GM12864 (cell line): Measurements from ENCODE around the gene GABRB2.

Experiments
- DNase-seq: peaks from one replicate; pipeline ENCODE4 v3.0.0-alpha.2; 2011; ENCODE audit warnings: low read depth
- H3K4me3 ChIP-seq: 2 replicates; pipeline ENCODE4 v1.5.1; 2011; ENCODE audit warnings: mild to moderate bottlenecking, low read depth, low read length, control low read depth
- TF ChIP-seq, protein P1 (sequence below): IDR thresholded peaks from 2 replicates; pipeline ENCODE4 v1.5.1; 2011; ENCODE audit warnings: low read depth, mild to moderate bottlenecking, moderate library complexity, low read length, control low read depth, inconsistent platforms; ENCODE audit errors: missing control alignments

The GABRB2 gene

DNA sequence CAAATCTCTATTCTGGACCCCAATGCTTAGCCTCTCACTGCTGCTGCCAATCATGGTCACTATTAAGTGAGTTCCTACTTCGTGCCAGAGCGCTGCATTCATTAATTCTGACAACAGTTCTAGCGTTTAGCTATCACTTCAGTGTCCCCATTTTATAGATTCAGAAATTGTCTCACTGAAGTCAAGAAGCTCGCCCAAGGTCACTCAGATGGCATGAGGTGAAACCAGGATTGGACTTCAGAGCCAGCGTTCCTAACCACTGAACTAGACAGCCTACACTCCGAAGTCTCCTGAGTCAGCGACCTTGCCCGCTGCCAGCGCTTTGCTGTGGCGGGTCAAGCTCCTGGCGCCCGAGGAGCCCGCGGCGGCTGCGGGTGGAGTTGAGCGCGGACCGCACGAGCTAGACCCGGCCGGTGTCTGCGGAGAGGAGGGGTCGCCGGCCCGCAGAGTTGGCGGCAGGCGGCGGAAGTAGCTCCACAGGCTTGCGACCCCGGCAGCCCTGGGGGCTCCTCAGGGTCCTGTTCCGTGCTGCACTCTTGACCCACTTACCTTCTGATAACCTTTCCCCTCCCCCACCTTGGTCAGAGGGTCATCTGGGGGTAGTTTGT, 2.1 kb upstream of the GABRB2 start:
- H3K4me3 ChIP-seq: no peak overlapping the region
- TF ChIP-seq, protein P1, sequence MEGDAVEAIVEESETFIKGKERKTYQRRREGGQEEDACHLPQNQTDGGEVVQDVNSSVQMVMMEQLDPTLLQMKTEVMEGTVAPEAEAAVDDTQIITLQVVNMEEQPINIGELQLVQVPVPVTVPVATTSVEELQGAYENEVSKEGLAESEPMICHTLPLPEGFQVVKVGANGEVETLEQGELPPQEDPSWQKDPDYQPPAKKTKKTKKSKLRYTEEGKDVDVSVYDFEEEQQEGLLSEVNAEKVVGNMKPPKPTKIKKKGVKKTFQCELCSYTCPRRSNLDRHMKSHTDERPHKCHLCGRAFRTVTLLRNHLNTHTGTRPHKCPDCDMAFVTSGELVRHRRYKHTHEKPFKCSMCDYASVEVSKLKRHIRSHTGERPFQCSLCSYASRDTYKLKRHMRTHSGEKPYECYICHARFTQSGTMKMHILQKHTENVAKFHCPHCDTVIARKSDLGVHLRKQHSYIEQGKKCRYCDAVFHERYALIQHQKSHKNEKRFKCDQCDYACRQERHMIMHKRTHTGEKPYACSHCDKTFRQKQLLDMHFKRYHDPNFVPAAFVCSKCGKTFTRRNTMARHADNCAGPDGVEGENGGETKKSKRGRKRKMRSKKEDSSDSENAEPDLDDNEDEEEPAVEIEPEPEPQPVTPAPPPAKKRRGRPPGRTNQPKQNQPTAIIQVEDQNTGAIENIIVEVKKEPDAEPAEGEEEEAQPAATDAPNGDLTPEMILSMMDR: no peak
- no peak for DNase-seq

DNA sequence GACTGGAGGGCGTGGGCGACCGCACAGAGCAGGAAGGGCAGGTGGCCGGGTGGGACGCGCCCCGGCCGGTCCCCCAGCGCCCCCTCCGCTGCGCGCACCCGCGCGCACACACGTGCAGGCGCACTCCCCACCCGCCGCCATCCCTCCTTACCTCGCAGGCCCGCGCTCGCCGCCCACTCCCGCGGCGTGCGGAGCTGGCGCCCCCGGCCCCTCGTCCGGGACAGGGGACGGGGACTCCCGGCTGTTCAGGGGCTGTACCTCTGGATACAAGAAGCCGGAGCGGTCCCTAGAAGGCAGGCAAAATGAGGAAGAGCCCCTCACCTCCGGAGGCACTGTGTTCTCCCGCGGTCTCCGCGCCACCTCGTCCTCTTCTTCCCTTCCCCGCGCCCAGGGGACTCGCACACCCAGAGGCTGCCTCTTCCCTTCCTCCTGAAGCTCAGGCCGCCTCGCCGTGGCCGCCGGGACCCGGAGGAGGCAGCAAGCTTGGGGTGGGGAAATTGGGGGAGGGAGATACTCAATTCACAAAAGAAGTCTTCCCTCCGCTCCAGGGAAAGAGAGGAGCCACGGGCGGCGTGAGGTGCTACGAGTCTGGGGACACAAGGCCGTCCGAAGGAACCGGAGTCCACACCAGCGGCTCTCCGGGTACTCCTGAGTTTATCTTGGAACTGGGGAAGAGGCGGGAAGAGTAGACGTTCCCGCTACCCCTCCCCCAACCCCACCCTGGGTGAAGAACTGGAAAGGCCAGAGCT, 1.4 kb upstream of the GABRB2 start:
- no peak for DNase-seq
- TF ChIP-seq, protein P1: no peak
- 0 out of 2 replicates have a peak overlapping the region, but pooled peaks have one; percentile 2 for H3K4me3 ChIP-seq

DNA sequence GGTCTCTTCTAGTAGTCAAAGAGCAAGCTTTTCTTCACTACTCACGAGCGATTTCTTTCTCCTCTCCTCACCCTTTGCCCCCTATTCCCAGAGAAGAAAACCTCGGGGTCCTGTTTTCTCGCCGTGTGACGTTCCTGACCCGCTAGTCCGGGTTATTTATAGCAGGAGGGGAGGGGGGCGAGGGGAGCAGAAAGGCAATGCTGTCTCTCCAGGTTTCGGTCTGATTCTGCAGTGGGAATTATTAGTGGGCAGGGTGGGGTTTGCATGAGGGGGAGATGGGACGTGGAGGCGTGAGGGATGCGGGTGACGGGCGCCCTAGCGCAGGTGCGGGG, 847 bp upstream of the GABRB2 start:
- 0 out of 2 replicates have a peak overlapping the region, but pooled peaks have one; percentile 2 for H3K4me3 ChIP-seq
- TF ChIP-seq, protein P1: no peak
- DNase-seq: no peak

DNA sequence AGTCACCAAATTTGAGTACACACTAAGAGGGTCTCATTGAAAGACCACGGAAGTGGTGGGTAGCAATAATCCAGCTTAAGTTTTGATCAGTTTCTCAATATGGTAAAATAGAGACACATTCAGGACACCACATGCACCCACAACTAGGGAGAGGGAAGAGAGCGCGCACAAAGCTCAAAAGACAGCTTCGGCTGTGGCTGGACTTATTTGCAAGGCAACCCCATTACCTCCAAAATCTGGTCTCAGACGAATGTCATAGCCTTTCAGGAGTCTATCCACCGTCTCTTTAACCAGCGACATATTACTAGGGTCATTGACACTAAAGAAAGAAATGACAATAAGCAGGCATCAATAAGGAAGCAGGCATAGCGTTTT, 443 bp downstream of the GABRB2 start:
- H3K4me3 ChIP-seq: peak overlapping the region; percentile 37
- TF ChIP-seq, protein P1: no peak

DNA sequence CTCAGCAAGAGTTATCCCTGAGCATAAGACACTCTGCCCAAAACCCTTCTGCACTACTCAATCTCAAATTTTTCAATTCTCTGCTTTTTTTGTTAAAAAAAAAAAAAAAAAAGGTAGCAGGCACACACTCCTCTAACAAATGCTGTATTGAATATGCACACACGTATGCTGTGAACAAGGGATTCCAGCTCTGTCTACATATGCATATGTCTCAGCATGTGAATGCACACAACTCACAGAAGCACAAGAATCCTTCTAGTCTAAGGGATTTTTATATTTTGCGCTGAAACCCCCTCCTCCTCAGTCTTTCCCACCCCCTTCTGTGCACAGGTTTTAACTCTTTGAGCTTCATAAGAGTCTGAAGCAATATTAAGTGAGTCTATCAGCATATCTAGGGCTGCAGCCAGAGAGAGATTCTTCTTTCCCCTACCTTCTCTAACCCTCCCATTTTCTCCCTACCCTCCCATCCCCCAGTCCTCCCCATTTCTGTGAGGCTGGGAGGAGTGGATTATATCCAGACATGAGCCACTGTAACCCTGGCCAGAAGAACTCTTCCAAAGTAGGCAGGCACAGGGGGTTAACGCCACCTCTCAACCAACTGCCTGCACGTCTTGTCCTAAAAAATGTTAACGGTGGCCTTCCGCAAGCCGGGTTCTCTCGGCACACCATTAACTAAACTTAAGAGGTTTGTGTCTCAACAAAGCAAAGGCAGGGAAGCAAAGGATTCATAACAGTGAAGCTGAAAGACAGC, 1.0 kb downstream of the GABRB2 start:
- no peak for DNase-seq
- H3K4me3 ChIP-seq: no peak overlapping the region
- TF ChIP-seq, protein P1: no peak

More for the DNA sequence above, 443 bp downstream of the GABRB2 start:
- no peak for DNase-seq

DNA sequence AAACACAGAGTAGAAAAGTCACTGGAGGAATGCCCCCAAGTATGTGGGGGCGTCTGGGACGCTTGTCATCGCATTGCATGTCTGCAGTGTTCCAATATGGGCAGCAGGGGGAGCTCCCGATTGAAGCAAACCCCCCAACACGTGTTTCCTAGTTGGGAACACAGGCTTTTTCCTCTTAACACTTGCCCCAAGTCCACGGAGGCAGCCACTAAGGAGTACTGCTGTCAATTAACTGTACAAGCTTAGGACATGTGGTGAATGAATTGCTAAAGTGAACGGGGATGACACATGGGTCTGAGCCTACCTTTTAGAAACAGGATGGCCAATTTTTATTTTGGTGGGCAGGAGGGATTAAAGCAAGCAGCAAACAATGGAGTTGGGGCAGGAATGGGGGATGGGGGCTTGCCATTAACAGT, 2.2 kb downstream of the GABRB2 start:
- no peak overlapping the region for H3K4me3 ChIP-seq
- DNase-seq: no peak
- TF ChIP-seq, protein P1: peak; percentile 89

DNA sequence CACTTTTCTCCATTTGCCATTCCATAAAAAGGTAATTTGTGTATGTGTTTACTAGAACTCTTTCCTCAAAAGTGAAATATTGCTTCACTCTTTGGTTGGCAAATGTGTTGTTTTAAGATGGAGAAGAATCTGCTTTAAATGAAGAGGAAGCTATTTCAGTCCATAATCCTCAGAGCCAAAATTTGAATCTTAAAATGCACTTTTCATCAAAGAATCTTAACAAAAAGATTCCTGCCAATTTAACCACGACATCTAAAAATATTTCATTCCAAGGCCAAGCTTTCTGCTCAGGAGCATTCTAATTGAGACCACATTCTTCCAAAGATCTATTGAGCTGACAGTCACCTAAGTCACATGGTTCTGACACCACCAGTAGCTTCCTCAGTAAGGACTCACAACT, 7.5 kb downstream of the GABRB2 start:
- TF ChIP-seq, protein P1: no peak
- DNase-seq: no peak
- H3K4me3 ChIP-seq: no peak overlapping the region
